ENCODE data around the gene PSMB8.
"Not testable (repeated sequence)": the region's sequence is repeated elsewhere in the genome, so short reads cannot be mapped to it uniquely, and the experiment has no call there.

Gene PSMB8

DNA sequence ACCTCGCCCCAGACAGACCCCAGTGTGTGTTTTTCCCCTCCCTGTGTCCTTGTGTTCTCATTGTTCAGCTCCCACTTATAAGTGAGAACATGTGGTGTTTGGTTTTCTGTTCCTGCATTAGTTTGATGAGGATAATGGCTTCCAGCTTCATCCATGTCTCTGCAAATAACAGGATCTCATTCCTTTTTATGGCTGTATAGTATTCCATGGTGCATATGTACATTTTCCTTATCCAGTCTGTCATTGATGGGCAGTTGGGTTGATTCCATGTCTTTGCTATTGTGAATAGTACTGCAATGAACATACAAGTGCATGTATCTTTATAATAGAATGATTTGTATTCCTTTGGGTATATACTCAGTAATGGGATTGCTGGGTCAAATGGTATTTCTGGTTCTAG lies 30.1 kb upstream of the PSMB8 start:
- not testable (repeated sequence) for H3K4me1 ChIP-seq (ENCODE audit: control insufficient read depth, insufficient read depth, low read length); H3K36me3 ChIP-seq (ENCODE audit: control insufficient read depth in 2 of 2, insufficient read depth in 1 of 2, low read length in 2 of 2); H3K4me3 ChIP-seq (ENCODE audit: low read depth, low read length); H3K27ac ChIP-seq (ENCODE audit: extremely low read depth, low read depth, low read length); H3K9me3 ChIP-seq (ENCODE audit: control insufficient read depth, insufficient read depth, low read depth, low read length)
- POLR2A ChIA-PET = interaction anchor here (2.1 kb wide), 1 partner anchor 98 kb away, joined by 10 read pairs; no protein-coding TSS in a partner anchor
- TF ChIP-seq ZNF146 (tag by site-specific recombination; IDR thresholded peaks at IDR 0.05) = peak; percentile 81
- CTCF ChIA-PET = interaction anchor here (0.7 to 2.8 kb wide), 7 partner anchors 11 to 1216 kb away, joined by 3 to 16 read pairs (median 4); partner anchors contain the start of genes BRD2 and TAP2

DNA sequence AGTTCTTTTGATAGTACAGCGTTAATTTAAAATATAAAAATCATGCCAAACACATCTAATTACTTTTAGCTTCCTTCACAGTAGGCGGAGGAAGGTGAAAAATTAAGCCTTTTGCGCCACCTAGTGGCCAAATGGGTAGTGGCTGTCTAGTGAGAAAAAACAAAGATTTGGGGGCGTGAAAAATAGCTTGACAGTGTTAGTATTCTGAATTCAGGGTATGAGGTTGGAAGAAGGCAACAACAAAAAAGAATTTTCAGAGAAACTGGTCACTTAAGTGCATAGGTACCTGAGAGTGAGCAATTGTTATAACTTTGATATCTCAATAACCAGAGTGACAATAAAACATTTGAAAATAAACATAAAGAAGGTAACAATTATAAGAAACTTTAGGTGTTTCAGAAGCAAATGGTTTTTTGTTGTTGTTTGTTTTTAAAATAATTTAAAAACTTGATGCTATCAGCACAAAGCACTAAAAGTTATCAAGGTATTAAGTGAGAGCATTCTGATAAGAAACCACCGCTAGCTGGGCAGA lies 24.5 kb upstream of the PSMB8 start:
- TF ChIP-seq ZBTB17 (tag by site-specific recombination; IDR thresholded peaks at IDR 0.05) (0 out of 2 replicates have a peak, but pooled peaks have one; percentile 5), TCF7L2 (IDR thresholded peaks at IDR 0.05; ENCODE audit: borderline replicate concordance, low read depth, low read length) (no peak), ZEB2 (tag by site-specific recombination; IDR thresholded peaks at IDR 0.05) (no peak), ZNF10 (tag by site-specific recombination; IDR thresholded peaks at IDR 0.05) (peak; percentile 92), ZFHX2 (tag by site-specific recombination; conservative IDR thresholded peaks at IDR 0.05) (peak; percentile 59), ZNF707 (tag by site-specific recombination; IDR thresholded peaks at IDR 0.05) (no peak), ZNF660 (tag by site-specific recombination; IDR thresholded peaks at IDR 0.05) (0 out of 2 replicates have a peak, but pooled peaks have one; percentile 34), ZNF555 (tag by site-specific recombination; conservative IDR thresholded peaks at IDR 0.05) (no peak), KLF10 (tag by site-specific recombination; IDR thresholded peaks at IDR 0.05) (0 out of 2 replicates have a peak, but pooled peaks have one; percentile 20), EGR2 (tag by site-specific recombination; IDR thresholded peaks at IDR 0.05; ENCODE audit: low read depth) (peak; percentile 64), ZNF677 (tag by site-specific recombination; IDR thresholded peaks at IDR 0.05) (no peak), SP3 (tag by site-specific recombination; IDR thresholded peaks at IDR 0.05) (no peak), ZFP37 (tag by site-specific recombination; IDR thresholded peaks at IDR 0.05) (no peak), ZNF596 (tag by site-specific recombination; IDR thresholded peaks at IDR 0.05) (no peak), ZNF830 (tag by site-specific recombination; IDR thresholded peaks at IDR 0.05; ENCODE audit: low read depth) (no peak), ZNF654 (tag by site-specific recombination; IDR thresholded peaks at IDR 0.05; ENCODE audit: low read depth) (peak; percentile 98), ZNF585B (tag by site-specific recombination; IDR thresholded peaks at IDR 0.05) (no peak), ZNF776 (tag by site-specific recombination; IDR thresholded peaks at IDR 0.05; ENCODE audit: borderline replicate concordance) (no peak)
- TF ChIP-seq, protein P1, sequence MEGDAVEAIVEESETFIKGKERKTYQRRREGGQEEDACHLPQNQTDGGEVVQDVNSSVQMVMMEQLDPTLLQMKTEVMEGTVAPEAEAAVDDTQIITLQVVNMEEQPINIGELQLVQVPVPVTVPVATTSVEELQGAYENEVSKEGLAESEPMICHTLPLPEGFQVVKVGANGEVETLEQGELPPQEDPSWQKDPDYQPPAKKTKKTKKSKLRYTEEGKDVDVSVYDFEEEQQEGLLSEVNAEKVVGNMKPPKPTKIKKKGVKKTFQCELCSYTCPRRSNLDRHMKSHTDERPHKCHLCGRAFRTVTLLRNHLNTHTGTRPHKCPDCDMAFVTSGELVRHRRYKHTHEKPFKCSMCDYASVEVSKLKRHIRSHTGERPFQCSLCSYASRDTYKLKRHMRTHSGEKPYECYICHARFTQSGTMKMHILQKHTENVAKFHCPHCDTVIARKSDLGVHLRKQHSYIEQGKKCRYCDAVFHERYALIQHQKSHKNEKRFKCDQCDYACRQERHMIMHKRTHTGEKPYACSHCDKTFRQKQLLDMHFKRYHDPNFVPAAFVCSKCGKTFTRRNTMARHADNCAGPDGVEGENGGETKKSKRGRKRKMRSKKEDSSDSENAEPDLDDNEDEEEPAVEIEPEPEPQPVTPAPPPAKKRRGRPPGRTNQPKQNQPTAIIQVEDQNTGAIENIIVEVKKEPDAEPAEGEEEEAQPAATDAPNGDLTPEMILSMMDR (tag by site-specific recombination; IDR thresholded peaks at IDR 0.05) = peak; percentile 63
- TF ChIP-seq, protein P2, sequence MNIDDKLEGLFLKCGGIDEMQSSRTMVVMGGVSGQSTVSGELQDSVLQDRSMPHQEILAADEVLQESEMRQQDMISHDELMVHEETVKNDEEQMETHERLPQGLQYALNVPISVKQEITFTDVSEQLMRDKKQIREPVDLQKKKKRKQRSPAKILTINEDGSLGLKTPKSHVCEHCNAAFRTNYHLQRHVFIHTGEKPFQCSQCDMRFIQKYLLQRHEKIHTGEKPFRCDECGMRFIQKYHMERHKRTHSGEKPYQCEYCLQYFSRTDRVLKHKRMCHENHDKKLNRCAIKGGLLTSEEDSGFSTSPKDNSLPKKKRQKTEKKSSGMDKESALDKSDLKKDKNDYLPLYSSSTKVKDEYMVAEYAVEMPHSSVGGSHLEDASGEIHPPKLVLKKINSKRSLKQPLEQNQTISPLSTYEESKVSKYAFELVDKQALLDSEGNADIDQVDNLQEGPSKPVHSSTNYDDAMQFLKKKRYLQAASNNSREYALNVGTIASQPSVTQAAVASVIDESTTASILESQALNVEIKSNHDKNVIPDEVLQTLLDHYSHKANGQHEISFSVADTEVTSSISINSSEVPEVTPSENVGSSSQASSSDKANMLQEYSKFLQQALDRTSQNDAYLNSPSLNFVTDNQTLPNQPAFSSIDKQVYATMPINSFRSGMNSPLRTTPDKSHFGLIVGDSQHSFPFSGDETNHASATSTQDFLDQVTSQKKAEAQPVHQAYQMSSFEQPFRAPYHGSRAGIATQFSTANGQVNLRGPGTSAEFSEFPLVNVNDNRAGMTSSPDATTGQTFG (tag by site-specific recombination; IDR thresholded peaks at IDR 0.05; ENCODE audit: borderline replicate concordance) = no peak
- TF ChIP-seq, protein P3, sequence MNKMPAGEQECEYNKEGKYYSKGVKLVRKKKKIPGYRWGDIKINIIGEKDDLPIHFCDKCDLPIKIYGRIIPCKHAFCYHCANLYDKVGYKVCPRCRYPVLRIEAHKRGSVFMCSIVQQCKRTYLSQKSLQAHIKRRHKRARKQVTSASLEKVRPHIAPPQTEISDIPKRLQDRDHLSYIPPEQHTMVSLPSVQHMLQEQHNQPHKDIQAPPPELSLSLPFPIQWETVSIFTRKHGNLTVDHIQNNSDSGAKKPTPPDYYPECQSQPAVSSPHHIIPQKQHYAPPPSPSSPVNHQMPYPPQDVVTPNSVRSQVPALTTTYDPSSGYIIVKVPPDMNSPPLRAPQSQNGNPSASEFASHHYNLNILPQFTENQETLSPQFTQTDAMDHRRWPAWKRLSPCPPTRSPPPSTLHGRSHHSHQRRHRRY (tag by site-specific recombination; IDR thresholded peaks at IDR 0.05) = no peak
- ChIA-PET CTCF (interaction anchor here (0.6 to 10.5 kb wide), 83 partner anchors 10 to 669 kb away, joined by 3 to 355 read pairs (median 5); partner anchors contain the start of genes HLA-DMA, HLA-DMB, HLA-DQA2 and PSMB8), POLR2A (interaction anchor here (0.6 to 3.0 kb wide), 6 partner anchors 10 to 746 kb away, joined by 3 to 21 read pairs (median 6); partner anchors contain the start of genes PSMB9, TAP1 and TAP2)
- Histone ChIP-seq H3K4me3 (ENCODE audit: low read depth, low read length) (no peak overlapping the region), H3K36me3 (ENCODE audit: control insufficient read depth in 2 of 2, insufficient read depth in 1 of 2, low read length in 2 of 2) (no peaks in the 10 kb centered on the region), H3K4me1 (ENCODE audit: control insufficient read depth, insufficient read depth, low read length) (0 out of 2 replicates have a peak, but pooled peaks cover 3% of the 10 kb centered on the region), H3K9me3 (ENCODE audit: control insufficient read depth, insufficient read depth, low read depth, low read length) (no peaks in the 10 kb centered on the region), H3K27ac (ENCODE audit: extremely low read depth, low read depth, low read length) (no peak overlapping the region)
